Panc1 (cell line): ENCODE measurements around the gene GSTO2.

Source experiments
- POLR2AphosphoS5 ChIP-seq: IDR thresholded peaks from 2 replicates; pipeline ENCODE4 v1.6.1; 2012; ENCODE audit warnings: mild to moderate bottlenecking, low read depth, low read length, moderate library complexity
- TCF7L2 ChIP-seq: IDR thresholded peaks from 2 replicates; pipeline ENCODE4 v1.6.1; 2011; ENCODE audit warnings: mild to moderate bottlenecking, low read depth, low read length, inconsistent platforms
- TF ChIP-seq, protein P1 (sequence below): fragments of 450-650 bp; IDR thresholded peaks from 2 replicates; pipeline ENCODE4 v1.5.1; 2017; ENCODE audit warnings: mild to moderate bottlenecking

- TF ChIP-seq, protein P1, sequence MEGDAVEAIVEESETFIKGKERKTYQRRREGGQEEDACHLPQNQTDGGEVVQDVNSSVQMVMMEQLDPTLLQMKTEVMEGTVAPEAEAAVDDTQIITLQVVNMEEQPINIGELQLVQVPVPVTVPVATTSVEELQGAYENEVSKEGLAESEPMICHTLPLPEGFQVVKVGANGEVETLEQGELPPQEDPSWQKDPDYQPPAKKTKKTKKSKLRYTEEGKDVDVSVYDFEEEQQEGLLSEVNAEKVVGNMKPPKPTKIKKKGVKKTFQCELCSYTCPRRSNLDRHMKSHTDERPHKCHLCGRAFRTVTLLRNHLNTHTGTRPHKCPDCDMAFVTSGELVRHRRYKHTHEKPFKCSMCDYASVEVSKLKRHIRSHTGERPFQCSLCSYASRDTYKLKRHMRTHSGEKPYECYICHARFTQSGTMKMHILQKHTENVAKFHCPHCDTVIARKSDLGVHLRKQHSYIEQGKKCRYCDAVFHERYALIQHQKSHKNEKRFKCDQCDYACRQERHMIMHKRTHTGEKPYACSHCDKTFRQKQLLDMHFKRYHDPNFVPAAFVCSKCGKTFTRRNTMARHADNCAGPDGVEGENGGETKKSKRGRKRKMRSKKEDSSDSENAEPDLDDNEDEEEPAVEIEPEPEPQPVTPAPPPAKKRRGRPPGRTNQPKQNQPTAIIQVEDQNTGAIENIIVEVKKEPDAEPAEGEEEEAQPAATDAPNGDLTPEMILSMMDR: no peak
- TF ChIP-seq POLR2AphosphoS5 (no peak), TCF7L2 (no peak)
Observed at GRCh38 chr10:104230490-104230889, 38.5 kb upstream of the GSTO2 start.
